Gastroesophageal sphincter (tissue), 4 donors: ENCODE data around the gene BAG5. TPM values are rescaled to one million over a fixed set of nuclear protein-coding genes. Genes with fewer than 3 reads are reported as not detected.
"Not testable (repeated sequence)": the region's sequence is repeated elsewhere in the genome, so short reads cannot be mapped to it uniquely, and the experiment has no call there.

ENCODE experiments used
- ATAC-seq: fragments of 150-250 bp; one replicate; pipeline ENCODE4 v1.9.1; 2016; ENCODE audit warnings: mild to moderate bottlenecking, moderate library complexity
- H3K27ac ChIP-seq, 4 donors: fragments of 200-600 bp; sonication (generic) in 3 of 4; 1 replicate in 3 of 4; 2 replicates in 1 of 4; pipeline ENCODE4 v1.5.1; 2016 to 2019
- H3K27me3 ChIP-seq: fragments of 200-600 bp; sonication (generic); one replicate; pipeline ENCODE4 v1.5.1; 2019
- H3K36me3 ChIP-seq, 2 donors: fragments of 200-600 bp; sonication (generic); one replicate each; pipeline ENCODE4 v1.5.1; 2019; ENCODE audit warnings: control low read depth in 1 of 2
- H3K4me1 ChIP-seq, 3 donors: fragments of 200-600 bp; sonication (generic); 1 replicate in 2 of 3; 2 replicates in 1 of 3; pipeline ENCODE4 v1.5.1; 2016 to 2019; ENCODE audit warnings: control low read depth in 2 of 3
- H3K4me3 ChIP-seq, 2 donors: fragments of 200-600 bp; sonication (generic); one replicate each; pipeline ENCODE4 v1.5.1; 2019; ENCODE audit warnings: mild to moderate bottlenecking in 1 of 2, moderate library complexity in 1 of 2
- H3K9me3 ChIP-seq, 3 donors: fragments of 200-600 bp; sonication (generic); one replicate each; pipeline ENCODE4 v1.5.1; 2017 to 2019; ENCODE audit warnings: control low read depth in 2 of 3
- CTCF ChIP-seq, 4 experiments: fragments of 200-600 bp in 2 of 4; fragments of 450-650 bp in 2 of 4; sonication (generic) in 1 of 4; IDR thresholded peaks; one replicate each; pipeline ENCODE4 v1.5.1; 2017 to 2019; ENCODE audit warnings: antibody characterized with exemption in 4 of 4, mild to moderate bottlenecking in 2 of 4, moderate library complexity in 2 of 4
- EP300 ChIP-seq: sonication (generic); formaldehyde crosslinking; IDR thresholded peaks from one replicate; pipeline ENCODE4 v1.6.1; 2017; ENCODE audit warnings: antibody characterized with exemption, mild to moderate bottlenecking
- POLR2A ChIP-seq, 2 donors: fragments of 450-650 bp; IDR thresholded peaks; one replicate each; pipeline ENCODE4 v1.6.1; 2017; ENCODE audit warnings: antibody characterized with exemption in 2 of 2, mild to moderate bottlenecking in 2 of 2, moderate library complexity in 1 of 2
- POLR2AphosphoS5 ChIP-seq: sonication (generic); formaldehyde crosslinking; IDR thresholded peaks from one replicate; pipeline ENCODE4 v1.6.1; 2017; ENCODE audit warnings: antibody characterized with exemption
- WGBS, 2 donors: methylation state at CpG; one replicate each; pipeline ENCODE4 v1.1.5; 2018; ENCODE audit warnings: low coverage in 1 of 2; 5-methylcytosine and 5-hydroxymethylcytosine counted together
- total RNA-seq, 4 donors: library from RNA; depleted of rRNA; stranded (reverse); fragments of >200 nt; gene quantifications; one replicate each; pipeline ENCODE4 v1.1.0, GENCODE V29; 2016

Gene BAG5
- total RNA-seq, 4 donors from 2014 or later = 31.1 to 41.3 (median 38.5) TPM

- Histone ChIP-seq H3K36me3 (peaks cover 0 to 18% of the 10 kb centered on the region in 2 donors), H3K27me3 (no peaks in the 10 kb centered on the region), H3K9me3 (no peaks in the 10 kb centered on the region), H3K27ac (peak overlapping the region in 3 of 4 donors; percentile 90 to 92 (median 90)), H3K4me1 (peaks cover 2 to 84% (median 41%) of the 10 kb centered on the region in 3 donors), H3K4me3 (no peak overlapping the region)
- no peak for ATAC-seq
- TF ChIP-seq POLR2A (IDR thresholded peaks at IDR 0.05) = no peak
- no peak for TF ChIP-seq EP300
- TF ChIP-seq CTCF (IDR thresholded peaks at IDR 0.05) = no peak
- no peak for TF ChIP-seq POLR2AphosphoS5
- 71 to 85% methylated on average over 1 of the region's 1 CpG for WGBS, 2 donors
Measured at GRCh38 chr14:103526914-103527248, 35.6 kb downstream of the BAG5 start.

- Histone ChIP-seq H3K27me3 (no peaks in the 10 kb centered on the region), H3K4me3 (no peak overlapping the region), H3K27ac (peak overlapping the region in 3 of 4 donors; percentile 5 to 92 (median 90)), H3K9me3 (no peaks in the 10 kb centered on the region), H3K4me1 (peaks cover 2 to 84% (median 38%) of the 10 kb centered on the region in 3 donors), H3K36me3 (peaks cover 0 to 14% of the 10 kb centered on the region in 2 donors)
- no peak for ATAC-seq
- WGBS, 2 donors = 14 to 100% methylated on average over 1 of the region's 8 CpGs
- TF ChIP-seq POLR2AphosphoS5 (no peak), CTCF (IDR thresholded peaks at IDR 0.05) (no peak), POLR2A (IDR thresholded peaks at IDR 0.05) (no peak), EP300 (no peak)
Measured at GRCh38 chr14:103526247-103526913, 36.1 kb downstream of the BAG5 start.

GRCh38 chr14:103525430-103526246, 36.8 kb downstream of the BAG5 start:
- H3K9me3 ChIP-seq, H3K4me3 ChIP-seq, ATAC-seq, H3K36me3 ChIP-seq, H3K27me3 ChIP-seq: not testable (repeated sequence)
- 60 to 83% methylated on average over 2 to 5 of the region's 17 CpGs for WGBS, 2 donors
- peak overlapping the region in 2 of 4 donors; percentile 5 to 92 for H3K27ac ChIP-seq
- H3K4me1 ChIP-seq = peaks cover 2 to 84% (median 34%) of the 10 kb centered on the region in 3 donors

- H3K4me3 ChIP-seq = no peak overlapping the region
- no peak for TF ChIP-seq POLR2AphosphoS5
- TF ChIP-seq CTCF (IDR thresholded peaks at IDR 0.05) = no peak
- no peak for TF ChIP-seq POLR2A (IDR thresholded peaks at IDR 0.05)
- no peak for TF ChIP-seq EP300
- no peaks in the 10 kb centered on the region for H3K9me3 ChIP-seq
- no peak for ATAC-seq
- H3K27me3 ChIP-seq = no peaks in the 10 kb centered on the region
- H3K36me3 ChIP-seq = peaks cover 0 to 14% of the 10 kb centered on the region in 2 donors
- H3K27ac ChIP-seq = peak overlapping the region in 2 of 4 donors; percentile 34 to 99
- peaks cover 0 to 84% (median 37%) of the 10 kb centered on the region in 3 donors for H3K4me1 ChIP-seq
- WGBS, 2 donors = 40 to 77% methylated on average over 3 to 5 of the region's 12 CpGs
Measured at GRCh38 chr14:103524002-103524935, 38.2 kb downstream of the BAG5 start.

- H3K4me3 ChIP-seq = no peak overlapping the region
- no peaks in the 10 kb centered on the region for H3K9me3 ChIP-seq
- H3K27ac ChIP-seq = peak overlapping the region in 3 of 4 donors; percentile 97 to 99 (median 99)
- peaks cover 0 to 14% of the 10 kb centered on the region in 2 donors for H3K36me3 ChIP-seq
- WGBS, 2 donors = 30 to 56% methylated on average over 10 of the region's 10 CpGs
- ATAC-seq = no peak
- no peaks in the 10 kb centered on the region for H3K27me3 ChIP-seq
- TF ChIP-seq CTCF (IDR thresholded peaks at IDR 0.05) (no peak), POLR2AphosphoS5 (no peak), POLR2A (IDR thresholded peaks at IDR 0.05) (no peak), EP300 (no peak)
- peaks cover 0 to 86% (median 42%) of the 10 kb centered on the region in 3 donors for H3K4me1 ChIP-seq
Measured at GRCh38 chr14:103523575-103523954, 38.9 kb downstream of the BAG5 start.
